SK-N-MC (cell line): ENCODE results near the gene TTF1.

Experiments
- DNase-seq: peaks from one replicate; pipeline ENCODE4 v3.0.0-alpha.2; 2011; ENCODE audit warnings: low read depth, low spot score
- H3K27ac ChIP-seq: fragments of 200-600 bp; sonication (generic); 2 replicates; pipeline ENCODE4 v1.5.1; 2016; ENCODE audit warnings: mixed run types
- H3K36me3 ChIP-seq: fragments of 200-600 bp; sonication (generic); 2 replicates; pipeline ENCODE4 v1.6.1; 2017; ENCODE audit warnings: antibody characterized with exemption, low read length, mixed read lengths; ENCODE audit not compliant: insufficient read depth
- H3K4me3 ChIP-seq: fragments of 200-600 bp; sonication (generic); 2 replicates; pipeline ENCODE4 v1.5.1; 2016
- H3K9ac ChIP-seq: fragments of 200-600 bp; sonication (generic); 2 replicates; pipeline ENCODE4 v1.8.0; 2017; ENCODE audit warnings: mixed run types, mixed read lengths; ENCODE audit not compliant: insufficient read length
- H3K9me3 ChIP-seq: fragments of 200-600 bp; sonication (generic); 2 replicates; pipeline ENCODE4 v1.6.1; 2017; ENCODE audit warnings: low read depth, mild to moderate bottlenecking, antibody characterized with exemption, low read length, moderate library complexity, mixed read lengths
- EZH2 ChIP-seq: fragments of 200-600 bp; sonication (generic); IDR thresholded peaks from one replicate; pipeline ENCODE4 v1.6.1; 2017; ENCODE audit warnings: antibody characterized with exemption
- FOXP2 ChIP-seq: optimal IDR thresholded peaks from 2 replicates; pipeline ENCODE3; 2011; ENCODE audit warnings: mild to moderate bottlenecking, moderate library complexity; ENCODE audit not compliant: insufficient read depth; ENCODE audit errors: extremely low read length, control extremely low read depth
- POLR2AphosphoS5 ChIP-seq: IDR thresholded peaks from 2 replicates; pipeline ENCODE4 v1.6.1; 2012; ENCODE audit warnings: mild to moderate bottlenecking, low read depth, low read length, borderline replicate concordance

Gene TTF1

GRCh38 chr9:132341177-132341840, 65.3 kb downstream of the TTF1 start:
- H3K36me3 ChIP-seq: peaks cover 74% of the 10 kb centered on the region
- no peak overlapping the region for H3K4me3 ChIP-seq
- TF ChIP-seq FOXP2 (no peak), POLR2AphosphoS5 (no peak), EZH2 (no peak)
- no peak overlapping the region for H3K9ac ChIP-seq
- H3K9me3 ChIP-seq: no peaks in the 10 kb centered on the region
- no peak for DNase-seq
- H3K27ac ChIP-seq: no peak overlapping the region

GRCh38 chr9:132334364-132334763, 72.3 kb downstream of the TTF1 start:
- TF ChIP-seq POLR2AphosphoS5 (no peak), EZH2 (no peak), FOXP2 (no peak)
- Histone ChIP-seq H3K9ac (no peak overlapping the region), H3K27ac (no peak overlapping the region), H3K9me3 (no peaks in the 10 kb centered on the region), H3K36me3 (peaks cover 78% of the 10 kb centered on the region), H3K4me3 (no peak overlapping the region)
- DNase-seq: no peak

GRCh38 chr9:132333556-132333955, 73.1 kb downstream of the TTF1 start:
- Histone ChIP-seq H3K36me3 (peaks cover 83% of the 10 kb centered on the region), H3K9me3 (no peaks in the 10 kb centered on the region), H3K4me3 (no peak overlapping the region), H3K9ac (no peak overlapping the region), H3K27ac (no peak overlapping the region)
- no peak for DNase-seq
- TF ChIP-seq EZH2 (no peak), FOXP2 (no peak), POLR2AphosphoS5 (no peak)

- Histone ChIP-seq H3K9ac (no peak overlapping the region), H3K4me3 (no peak overlapping the region), H3K27ac (no peak overlapping the region), H3K36me3 (peaks cover 77% of the 10 kb centered on the region), H3K9me3 (no peaks in the 10 kb centered on the region)
- TF ChIP-seq EZH2: no peak
- no peak for TF ChIP-seq POLR2AphosphoS5
- TF ChIP-seq FOXP2: no peak
- no peak for DNase-seq
Measured at GRCh38 chr9:132328580-132328979, 78.1 kb downstream of the TTF1 start.

- H3K4me3 ChIP-seq: no peak overlapping the region
- H3K36me3 ChIP-seq: peaks cover 70% of the 10 kb centered on the region
- TF ChIP-seq POLR2AphosphoS5 (no peak), FOXP2 (no peak), EZH2 (no peak)
- no peak overlapping the region for H3K9ac ChIP-seq
- H3K27ac ChIP-seq: no peak overlapping the region
- DNase-seq: no peak
- no peaks in the 10 kb centered on the region for H3K9me3 ChIP-seq
Measured at GRCh38 chr9:132327537-132327936, 79.1 kb downstream of the TTF1 start.
